GM23248 (cell line): ENCODE measurements around the gene ZNF417. TPM values are rescaled to one million over a fixed set of nuclear protein-coding genes. Genes with fewer than 3 reads are reported as not detected.
"Not testable (repeated sequence)": the region's sequence is repeated elsewhere in the genome, so short reads cannot be mapped to it uniquely, and the experiment has no call there.

Experiments
- DNase-seq: peaks from one replicate; pipeline ENCODE4 v3.0.0-alpha.2; 2015
- H2AFZ ChIP-seq: fragments of 200-600 bp; sonication (generic); 2 replicates; pipeline ENCODE4 v1.6.1; 2016; ENCODE audit warnings: antibody characterized with exemption
- H3F3A ChIP-seq: fragments of 200-600 bp; sonication (generic); 2 replicates; pipeline ENCODE4 v1.6.1; 2016; ENCODE audit warnings: mild to moderate bottlenecking, antibody characterized with exemption, mixed run types; ENCODE audit not compliant: insufficient read depth
- H3K27ac ChIP-seq: fragments of 200-600 bp; sonication (generic); 2 replicates; pipeline ENCODE4 v1.5.1; 2016; ENCODE audit warnings: mild to moderate bottlenecking
- H3K27me3 ChIP-seq: fragments of 200-600 bp; sonication (generic); replicated peaks from 2 replicates; pipeline ENCODE4 v1.6.1; 2016; ENCODE audit warnings: mild to moderate bottlenecking; ENCODE audit not compliant: insufficient read depth
- H3K36me3 ChIP-seq: fragments of 200-600 bp; sonication (generic); 2 replicates; pipeline ENCODE4 v1.6.1; 2016; ENCODE audit warnings: low read depth, mild to moderate bottlenecking
- H3K4me1 ChIP-seq: fragments of 200-600 bp; sonication (generic); 2 replicates; pipeline ENCODE4 v1.6.1; 2016; ENCODE audit warnings: mild to moderate bottlenecking; ENCODE audit not compliant: insufficient read depth
- H3K4me2 ChIP-seq: fragments of 200-600 bp; sonication (generic); one replicate; pipeline ENCODE4 v1.6.1; 2016; ENCODE audit warnings: mild to moderate bottlenecking; ENCODE audit not compliant: unreplicated experiment
- H3K4me3 ChIP-seq: fragments of 200-600 bp; sonication (generic); 2 replicates; pipeline ENCODE4 v1.5.1; 2016; ENCODE audit warnings: mild to moderate bottlenecking
- H3K79me2 ChIP-seq: fragments of 200-600 bp; sonication (generic); 2 replicates; pipeline ENCODE4 v1.6.1; 2016; ENCODE audit warnings: mild to moderate bottlenecking; ENCODE audit not compliant: insufficient read depth
- H3K9ac ChIP-seq: fragments of 200-600 bp; sonication (generic); 2 replicates; pipeline ENCODE4 v1.6.1; 2016; ENCODE audit warnings: mild to moderate bottlenecking
- H3K9me2 ChIP-seq: fragments of 200-600 bp; sonication (generic); 2 replicates; pipeline ENCODE4 v1.6.1; 2016; ENCODE audit warnings: mixed run types, mild to moderate bottlenecking, moderate library complexity; ENCODE audit not compliant: insufficient read depth
- H3K9me3 ChIP-seq: fragments of 200-600 bp; sonication (generic); one replicate; pipeline ENCODE4 v1.6.1; 2017; ENCODE audit warnings: low read depth
- H4K20me1 ChIP-seq: fragments of 200-600 bp; sonication (generic); 2 replicates; pipeline ENCODE4 v1.6.0; 2016; ENCODE audit not compliant: insufficient read depth
- EZH2 ChIP-seq: fragments of 200-600 bp; sonication (generic); IDR thresholded peaks from 2 replicates; pipeline ENCODE4 v1.6.1; 2018; ENCODE audit warnings: antibody characterized with exemption, mild to moderate bottlenecking; ENCODE audit not compliant: insufficient read depth, poor library complexity, severe bottlenecking
- EZH2phosphoT487 ChIP-seq: fragments of 200-600 bp; sonication (generic); IDR thresholded peaks from 2 replicates; pipeline ENCODE4 v1.6.1; 2018; ENCODE audit warnings: antibody characterized with exemption, moderate library complexity, mild to moderate bottlenecking, low read depth; ENCODE audit not compliant: insufficient read depth
- WGBS, 2 experiments: methylation state at CpG; one replicate each; pipeline ENCODE4 v1.1.6; 2015 to 2017; ENCODE audit warnings: low lambda C conversion rate in 2 of 2, low coverage in 1 of 2; ENCODE audit errors: missing lambda C conversion rate in 2 of 2; 5-methylcytosine and 5-hydroxymethylcytosine counted together
- in situ Hi-C: fragments of 300-500 bp; cut with MboI; formaldehyde crosslinking; loops from 2 replicates; pipeline ENCODE4 v1.15.0; 2020
- polyA plus RNA-seq: library from polyadenylated mRNA; unstranded; fragments of >200 nt; fragmentation: Nextera tagmentation; extraction: Ambion mirVana; gene quantifications from 2 replicates; pipeline ENCODE4 v1.2.1, GENCODE V29; 2016
- total RNA-seq: library from RNA; depleted of rRNA; stranded (reverse); fragments of >200 nt; shearing (Covaris generic); gene quantifications from 2 replicates; pipeline ENCODE4 v1.2.3, GENCODE V29; 2014; rRNA removed

Gene ZNF417
- total RNA-seq (9.8 and 14.7 TPM in 2 replicates), polyA plus RNA-seq (3.6 and 5.1 TPM in 2 replicates)

DNA sequence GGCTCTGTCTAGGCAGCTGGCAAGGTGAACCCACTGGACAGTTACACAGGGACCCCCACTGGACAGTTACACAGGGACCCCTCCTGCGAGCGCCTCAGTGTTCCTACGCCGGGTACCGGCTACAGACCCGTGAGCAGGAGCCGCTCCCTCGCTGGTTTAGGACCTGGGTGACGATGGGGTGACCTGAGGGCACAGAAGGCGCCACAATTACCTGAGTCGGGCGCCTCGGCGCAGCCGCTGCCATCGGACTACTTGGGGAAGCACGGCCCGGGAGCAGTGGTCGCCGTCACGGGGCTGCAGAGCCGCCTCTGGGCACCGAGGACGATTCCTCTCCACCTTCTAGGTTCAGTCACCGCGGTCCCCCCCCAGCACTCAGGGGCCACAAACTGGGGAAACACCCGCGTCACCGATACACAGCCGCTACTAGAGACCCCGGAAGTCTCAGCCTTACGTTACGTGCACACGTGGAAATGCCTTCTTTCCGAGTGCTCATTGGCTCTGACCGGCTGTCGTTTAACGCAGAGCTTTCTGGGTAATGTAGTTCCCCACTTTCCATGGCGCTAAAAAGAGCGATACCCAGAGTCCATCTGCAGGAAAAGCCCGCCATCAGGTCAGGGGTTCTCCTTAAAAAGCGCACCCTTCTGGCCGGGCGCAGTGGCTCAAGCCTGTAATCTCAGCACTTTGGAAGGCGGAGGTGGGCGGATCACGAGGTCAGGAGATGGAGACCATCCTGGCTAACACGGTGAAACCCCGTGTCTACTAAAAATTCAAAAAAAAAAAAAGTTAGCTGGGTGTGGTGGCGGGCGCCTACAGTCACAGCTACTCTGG lies at the start of gene ZNF417:
ZNF417 (minus strand) TSS at position 425 of the 828 bp plus-strand sequence; CDS start at position 244, 181 bp downstream.
- H3F3A ChIP-seq, H3K9me3 ChIP-seq, H3K9me2 ChIP-seq, H3K36me3 ChIP-seq, in situ Hi-C loops, H4K20me1 ChIP-seq, H3K27me3 ChIP-seq: not testable (repeated sequence)
- peak within 1 kb of the TSS; percentile 52 for H3K27ac ChIP-seq
- H2AFZ ChIP-seq = peak within 1 kb of the TSS; percentile 78
- peak within 1 kb of the TSS; percentile 85 for H3K4me2 ChIP-seq
- peaks cover 42% of the 10 kb centered on the region for H3K79me2 ChIP-seq
- peak within 1 kb of the TSS; percentile 95 for H3K4me3 ChIP-seq
- H3K9ac ChIP-seq = peak within 1 kb of the TSS; percentile 96
- peak; percentile 97 for DNase-seq
- WGBS, 2 experiments = 1% methylated on average over 36 to 51 of the region's 51 CpGs
- H3K4me1 ChIP-seq = peaks cover 12% of the 10 kb centered on the region

- DNase-seq = no peak
- H3K9ac ChIP-seq = no peak overlapping the region
- no peak overlapping the region for H3K27ac ChIP-seq
- no peaks in the 10 kb centered on the region for H3K79me2 ChIP-seq
- H4K20me1 ChIP-seq = no peaks in the 10 kb centered on the region
- no peak overlapping the region for H2AFZ ChIP-seq
- no peaks in the 10 kb centered on the region for H3K9me2 ChIP-seq
- no peaks in the 10 kb centered on the region for H3K36me3 ChIP-seq
- H3K9me3 ChIP-seq = no peaks in the 10 kb centered on the region
- no peak overlapping the region for H3K4me2 ChIP-seq
- H3K4me1 ChIP-seq = no peaks in the 10 kb centered on the region
- no peaks in the 10 kb centered on the region for H3K27me3 ChIP-seq
- no peaks in the 10 kb centered on the region for H3F3A ChIP-seq
- in situ Hi-C loops = no loop called here
- 79 to 80% methylated on average over 8 of the region's 8 CpGs for WGBS, 2 experiments
- TF ChIP-seq EZH2 (no peak), EZH2phosphoT487 (no peak)
- H3K4me3 ChIP-seq = no peak overlapping the region
Observed at GRCh38 chr19:57964761-57965160, 48.4 kb upstream of the ZNF417 start.

DNA sequence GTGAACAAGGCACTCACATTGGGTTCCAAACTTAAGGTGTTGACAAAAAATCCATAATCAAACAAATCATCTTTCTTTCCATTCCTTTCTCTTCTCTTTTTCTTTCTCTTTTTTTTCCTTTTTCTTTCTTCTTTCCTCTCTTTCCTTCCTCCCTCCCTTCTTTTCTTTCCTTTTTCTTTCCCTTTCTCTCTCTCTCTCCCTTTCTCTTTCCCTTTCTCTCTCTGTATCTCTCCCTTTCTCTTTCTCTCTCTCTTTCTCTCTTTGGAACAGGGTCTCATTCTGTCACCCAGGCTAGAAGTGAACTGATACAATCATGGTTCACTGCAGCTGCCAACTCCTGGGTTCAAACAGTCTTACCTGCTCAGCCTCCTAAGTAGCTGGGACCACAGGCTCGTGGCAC lies 45.4 kb upstream of the ZNF417 start:
- Histone ChIP-seq H3F3A (no peaks in the 10 kb centered on the region), H4K20me1 (no peaks in the 10 kb centered on the region), H3K79me2 (no peaks in the 10 kb centered on the region), H3K36me3 (no peaks in the 10 kb centered on the region), H3K4me1 (no peaks in the 10 kb centered on the region), H3K9ac (no peak overlapping the region), H3K9me3 (no peaks in the 10 kb centered on the region), H2AFZ (no peak overlapping the region), H3K27ac (no peak overlapping the region), H3K4me2 (no peak overlapping the region), H3K27me3 (no peaks in the 10 kb centered on the region), H3K9me2 (no peaks in the 10 kb centered on the region), H3K4me3 (no peak overlapping the region)
- in situ Hi-C loops = no loop called here
- DNase-seq = no peak
- WGBS, 2 experiments = 31 to 47% methylated on average over 1 of the region's 1 CpG
- no peak for TF ChIP-seq EZH2
- no peak for TF ChIP-seq EZH2phosphoT487

- DNase-seq = no peak
- no peaks in the 10 kb centered on the region for H3K79me2 ChIP-seq
- no peak overlapping the region for H3K27ac ChIP-seq
- 42 to 59% methylated on average over 4 of the region's 4 CpGs for WGBS, 2 experiments
- TF ChIP-seq EZH2phosphoT487 (no peak), EZH2 (no peak)
- H3K36me3 ChIP-seq = no peaks in the 10 kb centered on the region
- no peaks in the 10 kb centered on the region for H3F3A ChIP-seq
- no peak overlapping the region for H3K4me2 ChIP-seq
- no peaks in the 10 kb centered on the region for H4K20me1 ChIP-seq
- no peaks in the 10 kb centered on the region for H3K9me2 ChIP-seq
- H3K9me3 ChIP-seq = no peaks in the 10 kb centered on the region
- H3K27me3 ChIP-seq = no peaks in the 10 kb centered on the region
- no peak overlapping the region for H3K9ac ChIP-seq
- H3K4me3 ChIP-seq = no peak overlapping the region
- H2AFZ ChIP-seq = no peak overlapping the region
- H3K4me1 ChIP-seq = no peaks in the 10 kb centered on the region
- in situ Hi-C loops = no loop called here
Observed at GRCh38 chr19:57954996-57955395, 38.6 kb upstream of the ZNF417 start.
